Neural cell (in vitro differentiated cells): ENCODE measurements around the gene SEL1L3. TPM values are rescaled to one million over a fixed set of nuclear protein-coding genes. Genes with fewer than 3 reads are reported as not detected.

ENCODE experiments used
- H2AFZ ChIP-seq: fragments of 200-600, 300-800 bp; sonication (generic), shearing (Covaris generic); 2 replicates; pipeline ENCODE4 v1.6.0; 2014; ENCODE audit warnings: low read depth, mild to moderate bottlenecking, antibody characterized with exemption, low read length, moderate library complexity
- H3F3A ChIP-seq: fragments of 200-600 bp; shearing (Covaris generic); 2 replicates; pipeline ENCODE4 v1.6.1; 2016; ENCODE audit warnings: mild to moderate bottlenecking, moderate library complexity, mixed read lengths, antibody characterized with exemption, low read length; ENCODE audit not compliant: insufficient read depth, poor library complexity, severe bottlenecking
- H3K27ac ChIP-seq: fragments of 200-600, 300-800 bp; sonication (generic), shearing (Covaris generic); 2 replicates; pipeline ENCODE4 v1.5.1; 2014; ENCODE audit warnings: mild to moderate bottlenecking, low read length, moderate library complexity
- H3K27me3 ChIP-seq: fragments of 300-800, 200-600 bp; sonication (generic), shearing (Covaris generic); 2 replicates; pipeline ENCODE4 v1.6.0; 2014; ENCODE audit warnings: mild to moderate bottlenecking, low read depth, low read length, moderate library complexity; ENCODE audit not compliant: insufficient read depth
- H3K36me3 ChIP-seq: fragments of 300-800, 200-600 bp; sonication (generic), shearing (Covaris generic); 2 replicates; pipeline ENCODE4 v1.5.1; 2014; ENCODE audit warnings: mild to moderate bottlenecking, antibody characterized with exemption, low read length, moderate library complexity; ENCODE audit not compliant: insufficient read depth
- H3K4me2 ChIP-seq: fragments of 300-800, 200-600 bp; sonication (generic), shearing (Covaris generic); 2 replicates; pipeline ENCODE4 v1.6.0; 2014; ENCODE audit warnings: mild to moderate bottlenecking, low read length
- H3K4me3 ChIP-seq: fragments of 300-800, 200-600 bp; sonication (generic), shearing (Covaris generic); 2 replicates; pipeline ENCODE4 v1.5.1; 2014; ENCODE audit warnings: mild to moderate bottlenecking, low read length, moderate library complexity
- H3K79me2 ChIP-seq: fragments of 200-600 bp; shearing (Covaris generic); replicated peaks from 2 replicates; pipeline ENCODE4 v1.6.0; 2014; ENCODE audit warnings: mild to moderate bottlenecking, low read length, moderate library complexity; ENCODE audit not compliant: insufficient read depth
- H3K9ac ChIP-seq: fragments of 300-800, 200-600 bp; sonication (generic), shearing (Covaris generic); 2 replicates; pipeline ENCODE4 v1.6.1; 2016; ENCODE audit warnings: mild to moderate bottlenecking, low read length, mixed read lengths
- H3K9me2 ChIP-seq: fragments of 200-600 bp; shearing (Covaris generic); 2 replicates; pipeline ENCODE4 v1.6.1; 2016; ENCODE audit warnings: mild to moderate bottlenecking, low read length, mixed read lengths; ENCODE audit not compliant: insufficient read depth
- H3K9me3 ChIP-seq: fragments of 200-600, 300-800 bp; sonication (generic), shearing (Covaris generic); 2 replicates; pipeline ENCODE4 v1.6.1; 2016; ENCODE audit warnings: mild to moderate bottlenecking, mixed run types, low read length, moderate library complexity, mixed read lengths
- H4K20me1 ChIP-seq: fragments of 200-600 bp; shearing (Covaris generic); 2 replicates; pipeline ENCODE4 v1.6.1; 2016; ENCODE audit warnings: mild to moderate bottlenecking, mixed run types; ENCODE audit not compliant: insufficient read depth
- EP300 ChIP-seq: fragments of 450-650 bp; conservative IDR thresholded peaks from 2 replicates; pipeline ENCODE4 v1.6.1; 2014; ENCODE audit warnings: antibody characterized with exemption, mild to moderate bottlenecking, moderate library complexity; ENCODE audit not compliant: poor library complexity, severe bottlenecking
- EZH2 ChIP-seq: fragments of 200-600, 300-800 bp; shearing (Covaris generic), sonication (generic); IDR thresholded peaks from 2 replicates; pipeline ENCODE4 v1.6.1; 2014; ENCODE audit warnings: antibody characterized with exemption, low read length, borderline replicate concordance, mild to moderate bottlenecking; ENCODE audit not compliant: insufficient read depth, poor library complexity, severe bottlenecking
- MXI1 ChIP-seq: fragments of 450-650 bp; conservative IDR thresholded peaks from 2 replicates; pipeline ENCODE4 v1.6.1; 2014; ENCODE audit warnings: antibody characterized with exemption, mild to moderate bottlenecking; ENCODE audit not compliant: poor library complexity, severe bottlenecking
- POLR2AphosphoS5 ChIP-seq: IDR thresholded peaks from 2 replicates; pipeline ENCODE4 v1.6.1; 2012
- RAD21 ChIP-seq: fragments of 450-650 bp; conservative IDR thresholded peaks from 2 replicates; pipeline ENCODE4 v1.6.1; 2014; ENCODE audit warnings: antibody characterized with exemption, mild to moderate bottlenecking, moderate library complexity
- SMC3 ChIP-seq: fragments of 450-650 bp; conservative IDR thresholded peaks from 2 replicates; pipeline ENCODE4 v1.6.1; 2014; ENCODE audit warnings: antibody characterized with exemption, mild to moderate bottlenecking, moderate library complexity; ENCODE audit not compliant: poor library complexity
- TAF1 ChIP-seq: IDR thresholded peaks from 2 replicates; pipeline ENCODE4 v1.6.1; 2012; ENCODE audit warnings: low read depth
- polyA plus RNA-seq: library from polyadenylated mRNA; depleted of rRNA; stranded (reverse); fragments of >200 nt; gene quantifications from 2 replicates; pipeline ENCODE4 v1.2.3, GENCODE V29; 2014
- TF ChIP-seq, protein P1 (sequence below): fragments of 450-650 bp; IDR thresholded peaks from 2 replicates; pipeline ENCODE4 v1.5.1; 2014; ENCODE audit warnings: antibody characterized with exemption, mild to moderate bottlenecking, moderate library complexity; ENCODE audit not compliant: poor library complexity, severe bottlenecking
- TF ChIP-seq, protein P2 (sequence below): IDR thresholded peaks from 2 replicates; pipeline ENCODE4 v1.6.1; 2012; ENCODE audit warnings: borderline replicate concordance

SEL1L3 gene
- polyA plus RNA-seq, 1 donor from 2014 or later, result 2.0 TPM

- H3K9me3 ChIP-seq, result no peaks in the 10 kb centered on the region
- no peak overlapping the region for H3K4me3 ChIP-seq
- no peaks in the 10 kb centered on the region for H3K27me3 ChIP-seq
- no peak overlapping the region for H3K27ac ChIP-seq
- H3K4me2 ChIP-seq, result no peak overlapping the region
- no peaks in the 10 kb centered on the region for H3K9me2 ChIP-seq
- H3K79me2 ChIP-seq, result no peaks in the 10 kb centered on the region
- H3K36me3 ChIP-seq, result no peaks in the 10 kb centered on the region
- TF ChIP-seq POLR2AphosphoS5 (no peak), RAD21 (no peak)
- TF ChIP-seq, protein P1, sequence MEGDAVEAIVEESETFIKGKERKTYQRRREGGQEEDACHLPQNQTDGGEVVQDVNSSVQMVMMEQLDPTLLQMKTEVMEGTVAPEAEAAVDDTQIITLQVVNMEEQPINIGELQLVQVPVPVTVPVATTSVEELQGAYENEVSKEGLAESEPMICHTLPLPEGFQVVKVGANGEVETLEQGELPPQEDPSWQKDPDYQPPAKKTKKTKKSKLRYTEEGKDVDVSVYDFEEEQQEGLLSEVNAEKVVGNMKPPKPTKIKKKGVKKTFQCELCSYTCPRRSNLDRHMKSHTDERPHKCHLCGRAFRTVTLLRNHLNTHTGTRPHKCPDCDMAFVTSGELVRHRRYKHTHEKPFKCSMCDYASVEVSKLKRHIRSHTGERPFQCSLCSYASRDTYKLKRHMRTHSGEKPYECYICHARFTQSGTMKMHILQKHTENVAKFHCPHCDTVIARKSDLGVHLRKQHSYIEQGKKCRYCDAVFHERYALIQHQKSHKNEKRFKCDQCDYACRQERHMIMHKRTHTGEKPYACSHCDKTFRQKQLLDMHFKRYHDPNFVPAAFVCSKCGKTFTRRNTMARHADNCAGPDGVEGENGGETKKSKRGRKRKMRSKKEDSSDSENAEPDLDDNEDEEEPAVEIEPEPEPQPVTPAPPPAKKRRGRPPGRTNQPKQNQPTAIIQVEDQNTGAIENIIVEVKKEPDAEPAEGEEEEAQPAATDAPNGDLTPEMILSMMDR, result no peak
- no peak overlapping the region for H2AFZ ChIP-seq
- H4K20me1 ChIP-seq, result no peaks in the 10 kb centered on the region
- H3F3A ChIP-seq, result no peaks in the 10 kb centered on the region
- no peak overlapping the region for H3K9ac ChIP-seq
Measured at GRCh38 chr4:25839687-25840086, 23.1 kb downstream of the SEL1L3 start.

- Histone ChIP-seq H3K4me3 (no peak overlapping the region), H3K9me2 (no peaks in the 10 kb centered on the region), H3K36me3 (no peaks in the 10 kb centered on the region), H3F3A (no peaks in the 10 kb centered on the region), H2AFZ (no peak overlapping the region), H3K27me3 (no peaks in the 10 kb centered on the region), H3K9ac (no peak overlapping the region), H3K79me2 (no peaks in the 10 kb centered on the region), H3K4me2 (no peak overlapping the region), H3K27ac (no peak overlapping the region), H4K20me1 (no peaks in the 10 kb centered on the region), H3K9me3 (no peaks in the 10 kb centered on the region)
- TF ChIP-seq EZH2 (no peak), TAF1 (no peak), POLR2AphosphoS5 (no peak), SMC3 (no peak), EP300 (no peak), MXI1 (no peak), RAD21 (no peak)
- TF ChIP-seq, protein P1, result no peak
- TF ChIP-seq, protein P2, sequence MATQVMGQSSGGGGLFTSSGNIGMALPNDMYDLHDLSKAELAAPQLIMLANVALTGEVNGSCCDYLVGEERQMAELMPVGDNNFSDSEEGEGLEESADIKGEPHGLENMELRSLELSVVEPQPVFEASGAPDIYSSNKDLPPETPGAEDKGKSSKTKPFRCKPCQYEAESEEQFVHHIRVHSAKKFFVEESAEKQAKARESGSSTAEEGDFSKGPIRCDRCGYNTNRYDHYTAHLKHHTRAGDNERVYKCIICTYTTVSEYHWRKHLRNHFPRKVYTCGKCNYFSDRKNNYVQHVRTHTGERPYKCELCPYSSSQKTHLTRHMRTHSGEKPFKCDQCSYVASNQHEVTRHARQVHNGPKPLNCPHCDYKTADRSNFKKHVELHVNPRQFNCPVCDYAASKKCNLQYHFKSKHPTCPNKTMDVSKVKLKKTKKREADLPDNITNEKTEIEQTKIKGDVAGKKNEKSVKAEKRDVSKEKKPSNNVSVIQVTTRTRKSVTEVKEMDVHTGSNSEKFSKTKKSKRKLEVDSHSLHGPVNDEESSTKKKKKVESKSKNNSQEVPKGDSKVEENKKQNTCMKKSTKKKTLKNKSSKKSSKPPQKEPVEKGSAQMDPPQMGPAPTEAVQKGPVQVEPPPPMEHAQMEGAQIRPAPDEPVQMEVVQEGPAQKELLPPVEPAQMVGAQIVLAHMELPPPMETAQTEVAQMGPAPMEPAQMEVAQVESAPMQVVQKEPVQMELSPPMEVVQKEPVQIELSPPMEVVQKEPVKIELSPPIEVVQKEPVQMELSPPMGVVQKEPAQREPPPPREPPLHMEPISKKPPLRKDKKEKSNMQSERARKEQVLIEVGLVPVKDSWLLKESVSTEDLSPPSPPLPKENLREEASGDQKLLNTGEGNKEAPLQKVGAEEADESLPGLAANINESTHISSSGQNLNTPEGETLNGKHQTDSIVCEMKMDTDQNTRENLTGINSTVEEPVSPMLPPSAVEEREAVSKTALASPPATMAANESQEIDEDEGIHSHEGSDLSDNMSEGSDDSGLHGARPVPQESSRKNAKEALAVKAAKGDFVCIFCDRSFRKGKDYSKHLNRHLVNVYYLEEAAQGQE, result no peak
Measured at GRCh38 chr4:25839233-25839632, 23.6 kb downstream of the SEL1L3 start.
